Urinary bladder (tissue), 4 donors: ENCODE measurements around the gene THAP7. TPM values are rescaled to one million over a fixed set of nuclear protein-coding genes. Genes with fewer than 3 reads are reported as not detected.
"Not testable (repeated sequence)": the region's sequence is repeated elsewhere in the genome, so short reads cannot be mapped to it uniquely, and the experiment has no call there.

Source experiments
- DNase-seq: peaks from one replicate; pipeline ENCODE4 v3.0.0-alpha.2; 2015; ENCODE audit errors: extremely low spot score
- H3K27ac ChIP-seq: one replicate; pipeline ENCODE4 v1.5.1; 2013; ENCODE audit warnings: low read depth, mild to moderate bottlenecking, moderate library complexity
- H3K36me3 ChIP-seq: one replicate; pipeline ENCODE4 v1.6.1; 2013; ENCODE audit warnings: mild to moderate bottlenecking, moderate library complexity; ENCODE audit not compliant: insufficient read depth
- H3K4me1 ChIP-seq: one replicate; pipeline ENCODE4 v1.6.1; 2013; ENCODE audit warnings: mild to moderate bottlenecking, moderate library complexity; ENCODE audit not compliant: insufficient read depth
- H3K4me3 ChIP-seq: one replicate; pipeline ENCODE4 v1.5.1; 2013; ENCODE audit warnings: low read depth, low read length
- WGBS: extraction: QIAGEN DNeasy Blood & Tissue Kit; methylation state at CpG from one replicate; pipeline ENCODE4 v1.1.7; 2013; 5-methylcytosine and 5-hydroxymethylcytosine counted together
- polyA plus RNA-seq: library from polyadenylated mRNA; stranded (reverse); fragments of 200-250 nt; gene quantifications from one replicate; pipeline ENCODE4 v1.2.3, GENCODE V29; 2013
- total RNA-seq: library from RNA; depleted of rRNA; stranded (reverse); fragments of >200 nt; gene quantifications from one replicate; pipeline ENCODE4 v1.2.3, GENCODE V29; 2014
- donor health status: healthy with polysubstance abuse.
- donor health status: healthy.

THAP7 gene
- total and polyA plus RNA-seq, 2 donors: 17.3 to 55.0 TPM

GRCh38 chr22:21012446-21013407 is 10.8 kb upstream of the THAP7 start:
- H3K27ac ChIP-seq: no peak overlapping the region

GRCh38 chr22:21010426-21011113 is 8.7 kb upstream of the THAP7 start:
- no peaks in the 10 kb centered on the region for H3K4me1 ChIP-seq
- WGBS: 88% methylated on average over 3 of the region's 3 CpGs
- no peak overlapping the region for H3K27ac ChIP-seq
- no peak for DNase-seq
- no peak overlapping the region for H3K4me3 ChIP-seq
- H3K36me3 ChIP-seq: no peaks in the 10 kb centered on the region

More at GRCh38 chr22:21012446-21013407, 10.8 kb upstream of the THAP7 start:
- H3K4me3 ChIP-seq: no peak overlapping the region
- H3K4me1 ChIP-seq: no peaks in the 10 kb centered on the region
- no peak for DNase-seq
- 82% methylated on average over 14 of the region's 14 CpGs for WGBS
- H3K36me3 ChIP-seq: no peaks in the 10 kb centered on the region

- H3K36me3 ChIP-seq: no peaks in the 10 kb centered on the region
- 51% methylated on average over 10 of the region's 10 CpGs for WGBS
- H3K27ac ChIP-seq: no peak overlapping the region
- DNase-seq: no peak
- no peaks in the 10 kb centered on the region for H3K4me1 ChIP-seq
- no peak overlapping the region for H3K4me3 ChIP-seq
Measured at GRCh38 chr22:21009638-21010425, 7.9 kb upstream of the THAP7 start.

DNA sequence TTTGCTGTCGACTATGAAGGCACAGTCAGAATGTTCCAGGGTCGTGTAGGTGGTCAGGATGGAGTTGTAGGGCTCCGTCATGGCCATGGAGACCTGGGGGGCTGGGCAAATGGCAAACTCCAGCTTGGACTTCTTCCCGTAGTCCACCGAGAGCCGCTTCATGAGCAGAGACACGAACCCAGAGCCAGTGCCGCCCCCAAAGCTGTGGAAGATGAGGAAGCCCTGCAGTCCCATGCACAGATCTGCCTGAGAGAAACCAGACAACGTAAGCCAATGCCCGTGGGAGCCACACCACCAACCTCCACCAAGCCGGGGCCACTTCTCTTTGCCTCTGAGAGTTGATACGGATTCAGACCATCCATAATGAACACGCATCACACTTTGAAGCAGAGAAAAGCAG is 7.3 kb upstream of the THAP7 start:
- WGBS: 86% methylated on average over 13 of the region's 13 CpGs
- not testable (repeated sequence) for H3K4me3 ChIP-seq, H3K27ac ChIP-seq, H3K36me3 ChIP-seq, DNase-seq, H3K4me1 ChIP-seq

DNA sequence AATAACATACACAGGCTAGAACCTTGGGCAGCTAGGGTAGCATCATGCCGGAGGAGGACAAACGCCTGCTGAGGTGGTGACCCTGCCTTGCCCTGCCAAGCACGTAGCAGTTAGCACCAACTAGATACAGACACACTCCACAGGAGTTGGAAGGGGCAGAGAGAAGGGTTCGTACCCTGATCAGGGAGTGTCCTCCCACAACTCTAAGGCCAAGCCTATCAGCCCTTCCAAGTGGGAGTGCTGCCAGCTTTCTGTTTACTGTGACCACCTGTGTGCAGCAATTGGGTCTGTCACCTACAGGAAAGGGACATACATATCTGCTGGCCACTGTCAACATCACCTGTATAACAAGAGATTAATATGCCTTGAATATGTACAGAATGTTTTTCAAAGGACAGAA is 1.9 kb upstream of the THAP7 start:
- WGBS: 70% methylated on average over 4 of the region's 4 CpGs
- DNase-seq: no peak
- Histone ChIP-seq H3K4me3 (no peak overlapping the region), H3K27ac (no peak overlapping the region), H3K36me3 (no peaks in the 10 kb centered on the region), H3K4me1 (peaks cover 2% of the 10 kb centered on the region)

GRCh38 chr22:21000987-21001600 is 824 bp downstream of the THAP7 start:
- WGBS: 2% methylated on average over 26 of the region's 26 CpGs
- no peaks in the 10 kb centered on the region for H3K36me3 ChIP-seq
- peak overlapping the region; percentile 99 for H3K27ac ChIP-seq
- H3K4me3 ChIP-seq: peak overlapping the region; percentile 75
- H3K4me1 ChIP-seq: peaks cover 2% of the 10 kb centered on the region
- no peak for DNase-seq

GRCh38 chr22:21000207-21000986 is 1.5 kb downstream of the THAP7 start:
- H3K4me3 ChIP-seq: peak overlapping the region; percentile 75
- no peaks in the 10 kb centered on the region for H3K36me3 ChIP-seq
- peaks cover 2% of the 10 kb centered on the region for H3K4me1 ChIP-seq
- no peak for DNase-seq
- peak overlapping the region; percentile 25 for H3K27ac ChIP-seq
- WGBS: 45% methylated on average over 22 of the region's 22 CpGs

GRCh38 chr22:20999350-21000206 is 2.3 kb downstream of the THAP7 start:
- Histone ChIP-seq H3K4me1 (peaks cover 2% of the 10 kb centered on the region), H3K36me3 (no peaks in the 10 kb centered on the region), H3K27ac (no peak overlapping the region), H3K4me3 (no peak overlapping the region)
- DNase-seq: no peak
- 88% methylated on average over 27 of the region's 27 CpGs for WGBS

- H3K36me3 ChIP-seq: no peaks in the 10 kb centered on the region
- WGBS: 59% methylated on average over 7 of the region's 7 CpGs
Measured at GRCh38 chr22:20998411-20999336, 3.2 kb downstream of the THAP7 start.

GRCh38 chr22:20997536-20998257 is 4.2 kb downstream of the THAP7 start:
- no peak for DNase-seq
- Histone ChIP-seq H3K27ac (no peak overlapping the region), H3K4me3 (no peak overlapping the region), H3K36me3 (no peaks in the 10 kb centered on the region), H3K4me1 (no peaks in the 10 kb centered on the region)
- 75% methylated on average over 13 of the region's 13 CpGs for WGBS

More at GRCh38 chr22:20998411-20999336, 3.2 kb downstream of the THAP7 start:
- H3K27ac ChIP-seq: no peak overlapping the region
- no peak overlapping the region for H3K4me3 ChIP-seq
- H3K4me1 ChIP-seq: peaks cover 2% of the 10 kb centered on the region
- DNase-seq: no peak
